Central memory CD8-positive, alpha-beta T cell (primary cell): ENCODE results near the gene COL27A1.

Experiments
- ATAC-seq: fragments of 150-1000 bp; cut with Tn5 transposase; replicated peaks from 2 replicates; pipeline ENCODE4 v1.10.0; 2022; ENCODE audit warnings: mild to moderate bottlenecking, moderate FRiP score, moderate number of reproducible peaks; ENCODE audit not compliant: poor library complexity, severe bottlenecking; ENCODE audit errors: extremely low read depth
- DNase-seq, 2 donors: peaks; one replicate each; pipeline ENCODE4 v3.0.0; 2021; ENCODE audit warnings: low spot score in 2 of 2
- H3K27ac Mint-ChIP-seq: one replicate; pipeline ENCODE4 v1.8.0; 2022; ENCODE audit warnings: low read depth, mild to moderate bottlenecking, moderate library complexity, mixed read lengths
- H3K27me3 Mint-ChIP-seq: one replicate; pipeline ENCODE4 v1.8.0; 2022; ENCODE audit warnings: mixed read lengths
- H3K36me3 Mint-ChIP-seq: one replicate; pipeline ENCODE4 v1.8.0; 2022; ENCODE audit warnings: mild to moderate bottlenecking, moderate library complexity, mixed read lengths; ENCODE audit not compliant: insufficient read depth
- H3K4me1 Mint-ChIP-seq: one replicate; pipeline ENCODE4 v1.8.0; 2022; ENCODE audit warnings: mixed read lengths
- H3K4me3 Mint-ChIP-seq: one replicate; pipeline ENCODE4 v1.8.0; 2022; ENCODE audit warnings: mild to moderate bottlenecking, moderate library complexity, mixed read lengths
- H3K9me3 Mint-ChIP-seq: one replicate; pipeline ENCODE4 v1.8.0; 2022; ENCODE audit warnings: mixed read lengths

COL27A1 gene

GRCh38 chr9:114230068-114230467, 74.7 kb downstream of the COL27A1 start:
- no peak overlapping the region for H3K4me3 Mint-ChIP-seq
- no peak overlapping the region for H3K27ac Mint-ChIP-seq
- no peaks in the 10 kb centered on the region for H3K4me1 Mint-ChIP-seq
- ATAC-seq (no peak), DNase-seq (no peak)
- no peaks in the 10 kb centered on the region for H3K36me3 Mint-ChIP-seq
- H3K27me3 Mint-ChIP-seq, result peaks cover 55% of the 10 kb centered on the region
- H3K9me3 Mint-ChIP-seq, result no peaks in the 10 kb centered on the region

GRCh38 chr9:114231273-114231672, 75.9 kb downstream of the COL27A1 start:
- no peak overlapping the region for H3K4me3 Mint-ChIP-seq
- no peak overlapping the region for H3K27ac Mint-ChIP-seq

GRCh38 chr9:114231719-114232449, 76.5 kb downstream of the COL27A1 start:
- no peak overlapping the region for H3K27ac Mint-ChIP-seq

More at GRCh38 chr9:114231273-114231672, 75.9 kb downstream of the COL27A1 start:
- Mint-ChIP-seq H3K9me3 (no peaks in the 10 kb centered on the region), H3K36me3 (no peaks in the 10 kb centered on the region), H3K27me3 (peaks cover 67% of the 10 kb centered on the region), H3K4me1 (no peaks in the 10 kb centered on the region)
- ATAC-seq, result no peak
- no peak for DNase-seq

GRCh38 chr9:114233491-114234185, 78.3 kb downstream of the COL27A1 start:
- Mint-ChIP-seq H3K4me3 (no peak overlapping the region), H3K9me3 (no peaks in the 10 kb centered on the region), H3K4me1 (no peaks in the 10 kb centered on the region), H3K27me3 (peaks cover 68% of the 10 kb centered on the region), H3K36me3 (no peaks in the 10 kb centered on the region), H3K27ac (no peak overlapping the region)
- ATAC-seq (no peak), DNase-seq (no peak)

More at GRCh38 chr9:114231719-114232449, 76.5 kb downstream of the COL27A1 start:
- Mint-ChIP-seq H3K9me3 (no peaks in the 10 kb centered on the region), H3K36me3 (no peaks in the 10 kb centered on the region), H3K27me3 (peaks cover 72% of the 10 kb centered on the region), H3K4me3 (no peak overlapping the region), H3K4me1 (no peaks in the 10 kb centered on the region)
- ATAC-seq (no peak), DNase-seq (no peak)

GRCh38 chr9:114235033-114235661, 79.8 kb downstream of the COL27A1 start:
- Mint-ChIP-seq H3K4me3 (no peak overlapping the region), H3K27me3 (peaks cover 72% of the 10 kb centered on the region), H3K36me3 (no peaks in the 10 kb centered on the region), H3K9me3 (no peaks in the 10 kb centered on the region), H3K4me1 (peaks cover 5% of the 10 kb centered on the region), H3K27ac (no peak overlapping the region)
- ATAC-seq (no peak), DNase-seq (no peak)

- Mint-ChIP-seq H3K27ac (no peak overlapping the region), H3K36me3 (no peaks in the 10 kb centered on the region), H3K27me3 (peaks cover 63% of the 10 kb centered on the region), H3K4me3 (no peak overlapping the region), H3K4me1 (peaks cover 5% of the 10 kb centered on the region), H3K9me3 (no peaks in the 10 kb centered on the region)
- DNase-seq (no peak), ATAC-seq (no peak)
Observed at GRCh38 chr9:114236391-114237138, 81.2 kb downstream of the COL27A1 start.

- ATAC-seq, result no peak
- Mint-ChIP-seq H3K4me3 (no peak overlapping the region), H3K27ac (no peak overlapping the region), H3K9me3 (no peaks in the 10 kb centered on the region), H3K4me1 (peaks cover 5% of the 10 kb centered on the region), H3K36me3 (peaks cover 2% of the 10 kb centered on the region), H3K27me3 (peaks cover 63% of the 10 kb centered on the region)
- no peak for DNase-seq
Observed at GRCh38 chr9:114237247-114237646, 81.9 kb downstream of the COL27A1 start.

GRCh38 chr9:114237781-114238180, 82.4 kb downstream of the COL27A1 start:
- Mint-ChIP-seq H3K27me3 (peaks cover 65% of the 10 kb centered on the region), H3K36me3 (peaks cover 2% of the 10 kb centered on the region), H3K9me3 (no peaks in the 10 kb centered on the region), H3K4me1 (peaks cover 5% of the 10 kb centered on the region), H3K27ac (no peak overlapping the region), H3K4me3 (no peak overlapping the region)
- ATAC-seq (no peak), DNase-seq (no peak)

GRCh38 chr9:114238472-114238871, 83.1 kb downstream of the COL27A1 start:
- no peak for ATAC-seq
- Mint-ChIP-seq H3K9me3 (no peaks in the 10 kb centered on the region), H3K27me3 (peaks cover 58% of the 10 kb centered on the region), H3K4me1 (peaks cover 5% of the 10 kb centered on the region), H3K27ac (no peak overlapping the region), H3K36me3 (peaks cover 2% of the 10 kb centered on the region), H3K4me3 (no peak overlapping the region)
- no peak for DNase-seq

GRCh38 chr9:114238891-114239875, 83.8 kb downstream of the COL27A1 start:
- Mint-ChIP-seq H3K27me3 (peaks cover 54% of the 10 kb centered on the region), H3K27ac (no peak overlapping the region), H3K4me1 (peaks cover 5% of the 10 kb centered on the region), H3K9me3 (no peaks in the 10 kb centered on the region), H3K36me3 (peaks cover 2% of the 10 kb centered on the region), H3K4me3 (no peak overlapping the region)
- no peak for DNase-seq
- no peak for ATAC-seq

- no peak for ATAC-seq
Observed at GRCh38 chr9:114240216-114240615, 84.9 kb downstream of the COL27A1 start.

More at GRCh38 chr9:114240216-114240615, 84.9 kb downstream of the COL27A1 start:
- H3K36me3 Mint-ChIP-seq, result peaks cover 2% of the 10 kb centered on the region
- no peak overlapping the region for H3K27ac Mint-ChIP-seq
- H3K4me3 Mint-ChIP-seq, result no peak overlapping the region
- H3K27me3 Mint-ChIP-seq, result peaks cover 50% of the 10 kb centered on the region
- H3K4me1 Mint-ChIP-seq, result peaks cover 5% of the 10 kb centered on the region
- no peaks in the 10 kb centered on the region for H3K9me3 Mint-ChIP-seq
- no peak for DNase-seq
